AG09319 (cell line): Measurements from ENCODE around the gene MYOC.

Experiments used
- DNase-seq: peaks from one replicate; pipeline ENCODE4 v3.0.0-alpha.2; 2010; ENCODE audit warnings: low read depth; ENCODE audit errors: extremely low read depth
- CTCF ChIP-seq: IDR thresholded peaks from 2 replicates; pipeline ENCODE4 v1.5.1; 2011; ENCODE audit warnings: low read depth, mild to moderate bottlenecking, inconsistent platforms, low read length, moderate library complexity

MYOC gene

GRCh38 chr1:171645553-171646248 is 6.8 kb downstream of the MYOC start:
- no peak for TF ChIP-seq CTCF

GRCh38 chr1:171644805-171645483 is 7.5 kb downstream of the MYOC start:
- peak; percentile 65 for DNase-seq
- TF ChIP-seq CTCF = peak; percentile 89

More at GRCh38 chr1:171645553-171646248, 6.8 kb downstream of the MYOC start:
- peak; percentile 62 for DNase-seq

- TF ChIP-seq CTCF = no peak
- DNase-seq = no peak
Measured at GRCh38 chr1:171643156-171643555, 9.3 kb downstream of the MYOC start.

- no peak for TF ChIP-seq CTCF
- no peak for DNase-seq
Measured at GRCh38 chr1:171642197-171642596, 10.3 kb downstream of the MYOC start.

- TF ChIP-seq CTCF = no peak
- no peak for DNase-seq
Measured at GRCh38 chr1:171641076-171641864, 11.2 kb downstream of the MYOC start.

GRCh38 chr1:171640225-171640624 is 12.3 kb downstream of the MYOC start:
- TF ChIP-seq CTCF = no peak
- no peak for DNase-seq
